Trophoblast cell (in vitro differentiated cells and primary cell): ENCODE measurements around the gene ICAM4.
A peak's percentile ranks its signal among the peaks of the same experiment; 100 is the strongest.

Experiments used
- DNase-seq, 2 donors: peaks; one replicate each; pipeline ENCODE4 v3.0.0-alpha.2; 2016
- H2AFZ ChIP-seq: 2 replicates; pipeline ENCODE4 v1.6.1; 2013; ENCODE audit warnings: low read length, moderate library complexity, mild to moderate bottlenecking; ENCODE audit not compliant: insufficient read depth, poor library complexity
- H2AK5ac ChIP-seq: 2 replicates; pipeline ENCODE4 v1.6.1; 2013; ENCODE audit warnings: mild to moderate bottlenecking, low read length
- H2BK120ac ChIP-seq: 2 replicates; pipeline ENCODE4 v1.6.1; 2013; ENCODE audit warnings: low read length, mild to moderate bottlenecking, moderate library complexity; ENCODE audit not compliant: insufficient read depth, poor library complexity
- H2BK12ac ChIP-seq: 2 replicates; pipeline ENCODE4 v1.6.1; 2013; ENCODE audit warnings: mild to moderate bottlenecking, low read length, moderate library complexity
- H2BK5ac ChIP-seq: 2 replicates; pipeline ENCODE4 v1.6.1; 2013; ENCODE audit warnings: low read length, low read depth, moderate library complexity, mild to moderate bottlenecking; ENCODE audit not compliant: poor library complexity
- H3K14ac ChIP-seq: 2 replicates; pipeline ENCODE4 v1.6.1; 2013; ENCODE audit warnings: mild to moderate bottlenecking, low read length
- H3K18ac ChIP-seq: 2 replicates; pipeline ENCODE4 v1.6.1; 2013; ENCODE audit warnings: mild to moderate bottlenecking, low read length
- H3K23ac ChIP-seq: 2 replicates; pipeline ENCODE4 v1.6.1; 2013; ENCODE audit warnings: low read length
- H3K27ac ChIP-seq: 2 replicates; pipeline ENCODE4 v1.5.1; 2013; ENCODE audit warnings: low read depth, mild to moderate bottlenecking, inconsistent platforms, low read length, moderate library complexity
- H3K27me3 ChIP-seq: 2 replicates; pipeline ENCODE4 v1.6.1; 2013; ENCODE audit warnings: inconsistent platforms, mild to moderate bottlenecking, low read length, moderate library complexity; ENCODE audit not compliant: insufficient read depth
- H3K36me3 ChIP-seq, 2 experiments: 1 replicate in 1 of 2; 2 replicates in 1 of 2; pipeline ENCODE4 v1.6.1; 2013; ENCODE audit warnings: low read length in 2 of 2, mild to moderate bottlenecking in 2 of 2, moderate library complexity in 1 of 2; ENCODE audit not compliant: insufficient read depth in 2 of 2, control insufficient read depth in 1 of 2
- H3K4ac ChIP-seq: 2 replicates; pipeline ENCODE4 v1.6.1; 2013; ENCODE audit warnings: low read depth, mild to moderate bottlenecking, low read length, moderate library complexity
- H3K4me1 ChIP-seq, 2 experiments: 1 replicate in 1 of 2; 2 replicates in 1 of 2; pipeline ENCODE4 v1.6.1; 2013; ENCODE audit warnings: low read length in 2 of 2, mild to moderate bottlenecking in 2 of 2, moderate library complexity in 1 of 2; ENCODE audit not compliant: insufficient read depth in 2 of 2, control insufficient read depth in 1 of 2
- H3K4me2 ChIP-seq: 2 replicates; pipeline ENCODE4 v1.6.1; 2013; ENCODE audit warnings: inconsistent platforms, mild to moderate bottlenecking, low read length, moderate library complexity
- H3K4me3 ChIP-seq: 2 replicates; pipeline ENCODE4 v1.5.1; 2013; ENCODE audit warnings: mild to moderate bottlenecking, low read depth, low read length, inconsistent platforms
- H3K79me1 ChIP-seq: one replicate; pipeline ENCODE4 v1.6.1; 2013; ENCODE audit warnings: low read length
- H3K79me2 ChIP-seq: 2 replicates; pipeline ENCODE4 v1.6.1; 2013; ENCODE audit warnings: low read length, mild to moderate bottlenecking; ENCODE audit not compliant: control insufficient read depth, insufficient read depth, poor library complexity
- H3K9ac ChIP-seq: 2 replicates; pipeline ENCODE4 v1.6.1; 2013; ENCODE audit warnings: mild to moderate bottlenecking, low read length
- H3K9me3 ChIP-seq: 2 replicates; pipeline ENCODE4 v1.6.1; 2013; ENCODE audit warnings: low read depth, mild to moderate bottlenecking, control low read depth, inconsistent platforms, low read length; ENCODE audit not compliant: insufficient read depth
- H4K12ac ChIP-seq: 2 replicates; pipeline ENCODE4 v1.6.1; 2013; ENCODE audit warnings: low read depth, mild to moderate bottlenecking, low read length, moderate library complexity
- H4K8ac ChIP-seq: 2 replicates; pipeline ENCODE4 v1.6.1; 2013; ENCODE audit warnings: low read depth, mild to moderate bottlenecking, low read length, moderate library complexity
- H4K91ac ChIP-seq: one replicate; pipeline ENCODE4 v1.6.1; 2013; ENCODE audit warnings: low read depth, mild to moderate bottlenecking, low read length, moderate library complexity
- WGBS: extraction: QIAGEN DNeasy Blood & Tissue Kit; methylation state at CpG from one replicate; pipeline ENCODE4 v1.1.7; 2013; ENCODE audit warnings: missing lambda C conversion rate; ENCODE audit not compliant: insufficient read length, insufficient coverage; ENCODE audit errors: extremely low coverage; 5-methylcytosine and 5-hydroxymethylcytosine counted together

ICAM4 gene

GRCh38 chr19:10243606-10244005 is 43.1 kb upstream of the ICAM4 start:
- no CpG with 5 or more reads among the region's 7 CpGs for WGBS

GRCh38 chr19:10245189-10245939 is 41.4 kb upstream of the ICAM4 start:
- Histone ChIP-seq H3K79me1 (no peaks in the 10 kb centered on the region), H3K4me1 (peaks cover 5 to 13% of the 10 kb centered on the region in 2 experiments), H3K23ac (no peak overlapping the region), H4K91ac (no peak overlapping the region), H3K9ac (no peak overlapping the region), H3K14ac (no peak overlapping the region), H3K18ac (no peak overlapping the region), H3K79me2 (no peaks in the 10 kb centered on the region), H2BK12ac (peak overlapping the region; percentile 81), H2AFZ (no peak overlapping the region), H3K9me3 (no peaks in the 10 kb centered on the region), H2BK5ac (peak overlapping the region; percentile 59), H2BK120ac (no peak overlapping the region), H3K27ac (no peak overlapping the region), H2AK5ac (peak overlapping the region; percentile 80), H3K4me3 (no peak overlapping the region), H3K27me3 (no peaks in the 10 kb centered on the region), H3K36me3 (no peaks in the 10 kb centered on the region), H4K12ac (no peak overlapping the region), H4K8ac (peak overlapping the region; percentile 57), H3K4ac (no peak overlapping the region), H3K4me2 (no peak overlapping the region)
- WGBS, result 100% methylated on average over 1 of the region's 9 CpGs
- peak; percentile 76 to 82 for DNase-seq

More at GRCh38 chr19:10243606-10244005, 43.1 kb upstream of the ICAM4 start:
- Histone ChIP-seq H4K91ac (no peak overlapping the region), H3K9me3 (no peaks in the 10 kb centered on the region), H3K4me2 (no peak overlapping the region), H3K36me3 (no peaks in the 10 kb centered on the region), H2AFZ (no peak overlapping the region), H2BK12ac (no peak overlapping the region), H3K4me1 (peaks cover 5 to 13% of the 10 kb centered on the region in 2 experiments), H3K79me2 (no peaks in the 10 kb centered on the region), H3K4me3 (no peak overlapping the region), H3K18ac (no peak overlapping the region), H2BK5ac (no peak overlapping the region), H2BK120ac (no peak overlapping the region), H3K9ac (no peak overlapping the region), H4K12ac (no peak overlapping the region), H3K4ac (no peak overlapping the region), H2AK5ac (no peak overlapping the region), H3K27ac (no peak overlapping the region), H3K23ac (no peak overlapping the region), H3K14ac (no peak overlapping the region), H3K79me1 (no peaks in the 10 kb centered on the region), H4K8ac (no peak overlapping the region), H3K27me3 (no peaks in the 10 kb centered on the region)
- no peak for DNase-seq

GRCh38 chr19:10246511-10246910 is 40.2 kb upstream of the ICAM4 start:
- H2BK5ac ChIP-seq, result no peak overlapping the region
- H2AFZ ChIP-seq, result no peak overlapping the region
- no CpG with 5 or more reads among the region's 6 CpGs for WGBS
- no peak overlapping the region for H3K4ac ChIP-seq
- no peak overlapping the region for H3K23ac ChIP-seq
- H4K91ac ChIP-seq, result no peak overlapping the region
- no peak overlapping the region for H4K8ac ChIP-seq
- H4K12ac ChIP-seq, result no peak overlapping the region
- H2BK120ac ChIP-seq, result no peak overlapping the region
- no peak overlapping the region for H2BK12ac ChIP-seq
- no peaks in the 10 kb centered on the region for H3K9me3 ChIP-seq
- no peaks in the 10 kb centered on the region for H3K79me1 ChIP-seq
- no peak overlapping the region for H3K9ac ChIP-seq
- no peak overlapping the region for H3K27ac ChIP-seq
- H3K14ac ChIP-seq, result no peak overlapping the region
- H3K18ac ChIP-seq, result no peak overlapping the region
- H3K4me3 ChIP-seq, result no peak overlapping the region
- no peaks in the 10 kb centered on the region for H3K79me2 ChIP-seq
- peaks cover 5 to 13% of the 10 kb centered on the region in 2 experiments for H3K4me1 ChIP-seq
- no peak overlapping the region for H3K4me2 ChIP-seq
- no peak overlapping the region for H2AK5ac ChIP-seq
- no peaks in the 10 kb centered on the region for H3K27me3 ChIP-seq
- no peaks in the 10 kb centered on the region for H3K36me3 ChIP-seq
- no peak for DNase-seq

- no CpG with 5 or more reads among the region's 77 CpGs for WGBS
- Histone ChIP-seq H2BK120ac (peak within 1 kb of the TSS; percentile 37), H3K4ac (peak within 1 kb of the TSS; percentile 77), H4K91ac (peak within 1 kb of the TSS; percentile 72), H3K9ac (peak within 1 kb of the TSS; percentile 91), H3K27me3 (no peaks in the 10 kb centered on the region), H3K4me1 (peaks cover 0 to 3% of the 10 kb centered on the region in 2 experiments), H4K12ac (peak within 1 kb of the TSS; percentile 85), H3K79me2 (peaks cover 3% of the 10 kb centered on the region), H3K9me3 (no peaks in the 10 kb centered on the region), H2AFZ (peak within 1 kb of the TSS; percentile 74), H3K14ac (peak within 1 kb of the TSS; percentile 54), H2BK12ac (no peak within 1 kb of the TSS), H2BK5ac (peak within 1 kb of the TSS; percentile 37), H3K4me2 (peak within 1 kb of the TSS; percentile 90), H3K18ac (peak within 1 kb of the TSS; percentile 47), H3K27ac (no peak within 1 kb of the TSS), H4K8ac (peak within 1 kb of the TSS; percentile 84), H3K23ac (no peak within 1 kb of the TSS), H3K79me1 (peaks cover 7% of the 10 kb centered on the region), H3K36me3 (peaks cover 14 to 22% of the 10 kb centered on the region in 2 experiments), H2AK5ac (no peak within 1 kb of the TSS), H3K4me3 (peak within 1 kb of the TSS; percentile 95)
- DNase-seq, result peak; percentile 98 to 99
Measured at GRCh38 chr19:10251792-10252694, 34.7 kb upstream of the ICAM4 start, which contains the start of gene MRPL4. MRPL4 (plus strand) TSS chr19:10252214; CDS start chr19:10252254, 40 bp downstream.
